Pancreas (tissue), 10 donors: ENCODE measurements around the gene CD96. TPM values are rescaled to one million over a fixed set of nuclear protein-coding genes. Genes with fewer than 3 reads are reported as not detected.

Experiments
- ATAC-seq, 4 donors: fragments of 200-7000 bp; cut with Tn5 transposase; one replicate each; pipeline versions ENCODE4 v1.8.0 to v1.9.1; 2020; ENCODE audit warnings: mild to moderate bottlenecking in 4 of 4, moderate library complexity in 4 of 4
- DNase-seq, 6 donors: peaks; one replicate each; pipeline ENCODE4 v3.0.0-alpha.2; 2020
- FAIRE-seq: peaks from 2 replicates; lab custom pipeline; 2012; peaks lifted over from hg19 to GRCh38; lab: Jason Lieb, UNC
- H3K27ac ChIP-seq, 4 donors: fragments of 200-600 bp; sonication (generic); 1 replicate in 3 of 4; 2 replicates in 1 of 4; pipeline versions ENCODE4 v1.5.0 to v1.8.0; 2020
- H3K27me3 ChIP-seq, 4 donors: fragments of 200-600 bp; one replicate each; pipeline ENCODE4 v1.8.0; 2021
- H3K36me3 ChIP-seq, 3 donors: fragments of 200-600 bp; sonication (generic) in 1 of 3; one replicate each; pipeline versions ENCODE4 v1.5.0 to v1.8.0; 2020 to 2021
- H3K4me1 ChIP-seq, 3 donors: fragments of 200-600 bp; one replicate each; pipeline ENCODE4 v1.8.0; 2021
- H3K4me3 ChIP-seq, 4 donors: fragments of 200-600 bp; sonication (generic) in 2 of 4; one replicate each; pipeline versions ENCODE4 v1.5.0 to v1.8.0; 2020 to 2021
- H3K9me3 ChIP-seq, 4 donors: fragments of 200-600 bp; one replicate each; pipeline ENCODE4 v1.8.0; 2021
- WGBS, 2 donors: extraction: QIAGEN DNeasy Blood & Tissue Kit; methylation state at CpG; one replicate each; pipeline ENCODE4 v1.1.7; 2013; 5-methylcytosine and 5-hydroxymethylcytosine counted together
- intact Hi-C, 3 donors: fragments of 100-400 bp; cut with DNase I; formaldehyde crosslinking; loops; one replicate each; pipeline versions ENCODE4 v1.11.1 to v1.14.2; 2022
- polyA plus RNA-seq, 2 donors: library from polyadenylated mRNA; stranded (reverse); fragments of 200-250 nt; gene quantifications; one replicate each; pipeline ENCODE4 v1.2.3, GENCODE V29; 2013
- total RNA-seq, 6 donors: library from RNA; stranded (reverse); fragmentation: NEBNext Ultra II Directional in 4 of 6; extraction: Animal tissue kit (Norgen Biotek cat#: 25700) in 4 of 6; gene quantifications; one replicate each; pipeline versions ENCODE4 v1.2.1 to v1.2.4, GENCODE V29; 2021 to 2023
- TF ChIP-seq, protein P1 (sequence below), 4 donors: fragments of 200-600 bp; sonication (generic) in 3 of 4; IDR thresholded peaks; one replicate each; pipeline versions ENCODE4 v1.5.0 to v1.8.0; 2021; ENCODE audit warnings: antibody characterized with exemption in 4 of 4
- donor health status: healthy with polysubstance abuse.
- donor health status: DM: no; HTN: no; CAD: no; lungs with moderate emphysema.
- donor health status: DM: no; HTN: no; CAD: no.
- donor health status: control.
- donor health status: control.
- donor health status: Bipolar disorder and iron deficiency.
- donor health status: DM: yes; HTN: yes; CAD: no.
- donor health status: DM: no; HTN: no; CAD: no.
- donor health status: DM: no; HTN: no; CAD: no.
- donor health status: DM: yes; HTN: yes; CAD: no.

Gene CD96
- total and polyA plus RNA-seq, 8 donors = 0.12 to 1.9 (median 0.47) TPM

DNA sequence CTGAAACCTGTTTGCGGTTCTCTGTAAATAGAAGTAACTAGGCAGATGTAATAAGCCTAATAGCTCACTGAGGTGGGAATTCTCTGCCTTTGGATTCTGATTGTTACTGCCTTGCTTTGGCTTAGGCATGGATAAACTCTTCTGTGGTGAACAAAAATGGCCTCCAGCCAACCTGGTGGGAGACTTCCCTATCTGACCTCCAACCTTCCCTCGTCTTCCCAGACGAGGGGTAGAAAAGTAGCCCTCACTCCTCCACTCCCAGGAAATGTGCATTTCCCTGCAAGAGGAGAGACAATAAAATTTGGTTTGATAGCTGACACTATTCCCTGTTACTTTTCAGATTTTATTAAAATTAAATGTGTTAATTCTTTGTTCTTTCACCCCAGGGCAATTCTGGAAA is 606 bp upstream of the CD96 start:
- intact Hi-C loops = no loop called here

DNA sequence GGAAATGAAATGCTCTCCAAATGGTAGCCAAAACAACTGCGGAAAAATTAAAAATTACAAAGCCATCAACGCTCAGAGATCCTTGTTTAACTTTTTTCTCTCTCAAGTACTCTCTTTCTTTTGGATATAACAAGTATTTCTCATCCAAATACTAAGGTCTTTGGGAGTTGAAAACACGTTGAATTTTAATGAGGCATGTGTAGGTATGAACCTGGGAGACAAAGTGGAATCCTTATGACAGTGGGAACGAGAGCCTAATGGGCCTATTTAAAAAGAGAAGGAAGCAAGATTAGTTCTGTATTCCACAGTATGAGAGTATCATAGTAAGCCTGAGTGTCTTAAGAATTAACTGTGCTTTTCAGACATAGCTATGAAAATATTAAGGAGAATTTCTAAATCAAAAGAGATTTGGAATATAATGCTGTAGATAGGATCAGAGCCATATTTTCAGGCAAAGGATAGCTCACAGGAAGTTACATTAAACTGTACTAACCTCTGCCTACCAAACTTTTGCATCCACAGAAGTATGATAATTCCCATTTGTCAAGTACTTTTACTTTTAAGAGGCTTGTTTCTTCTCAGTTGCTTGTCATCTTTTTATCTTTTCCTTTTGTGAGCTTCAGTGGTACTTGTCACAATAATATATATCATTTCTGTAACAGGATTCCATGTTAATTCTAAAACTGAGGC is 759 bp downstream of the CD96 start:
- no peaks in the 10 kb centered on the region for H3K27me3 ChIP-seq
- no peak overlapping the region for H3K27ac ChIP-seq
- no peak for ATAC-seq
- intact Hi-C loops = no loop called here
- no peak for DNase-seq
- H3K36me3 ChIP-seq = no peaks in the 10 kb centered on the region
- peaks cover 0 to 8% (median 0%) of the 10 kb centered on the region in 3 donors for H3K4me1 ChIP-seq
- no peak overlapping the region for H3K4me3 ChIP-seq
- TF ChIP-seq, protein P1, sequence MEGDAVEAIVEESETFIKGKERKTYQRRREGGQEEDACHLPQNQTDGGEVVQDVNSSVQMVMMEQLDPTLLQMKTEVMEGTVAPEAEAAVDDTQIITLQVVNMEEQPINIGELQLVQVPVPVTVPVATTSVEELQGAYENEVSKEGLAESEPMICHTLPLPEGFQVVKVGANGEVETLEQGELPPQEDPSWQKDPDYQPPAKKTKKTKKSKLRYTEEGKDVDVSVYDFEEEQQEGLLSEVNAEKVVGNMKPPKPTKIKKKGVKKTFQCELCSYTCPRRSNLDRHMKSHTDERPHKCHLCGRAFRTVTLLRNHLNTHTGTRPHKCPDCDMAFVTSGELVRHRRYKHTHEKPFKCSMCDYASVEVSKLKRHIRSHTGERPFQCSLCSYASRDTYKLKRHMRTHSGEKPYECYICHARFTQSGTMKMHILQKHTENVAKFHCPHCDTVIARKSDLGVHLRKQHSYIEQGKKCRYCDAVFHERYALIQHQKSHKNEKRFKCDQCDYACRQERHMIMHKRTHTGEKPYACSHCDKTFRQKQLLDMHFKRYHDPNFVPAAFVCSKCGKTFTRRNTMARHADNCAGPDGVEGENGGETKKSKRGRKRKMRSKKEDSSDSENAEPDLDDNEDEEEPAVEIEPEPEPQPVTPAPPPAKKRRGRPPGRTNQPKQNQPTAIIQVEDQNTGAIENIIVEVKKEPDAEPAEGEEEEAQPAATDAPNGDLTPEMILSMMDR (IDR thresholded peaks at IDR 0.05) = no peak
- no peaks in the 10 kb centered on the region for H3K9me3 ChIP-seq
- 78 to 86% methylated on average over 4 of the region's 4 CpGs for whole genome bisulfite sequencing, 2 donors
- no peak for FAIRE-seq

More for the DNA sequence above, 606 bp upstream of the CD96 start:
- no peak for FAIRE-seq
- TF ChIP-seq, protein P1 (IDR thresholded peaks at IDR 0.05) = no peak
- ATAC-seq = no peak
- H3K4me3 ChIP-seq = no peak overlapping the region
- DNase-seq = no peak
- no peaks in the 10 kb centered on the region for H3K36me3 ChIP-seq
- H3K27ac ChIP-seq = no peak overlapping the region
- no peaks in the 10 kb centered on the region for H3K9me3 ChIP-seq
- WGBS, 2 donors = 48 to 53% methylated on average over 3 of the region's 3 CpGs
- peaks cover 0 to 8% (median 0%) of the 10 kb centered on the region in 3 donors for H3K4me1 ChIP-seq
- H3K27me3 ChIP-seq = no peaks in the 10 kb centered on the region

DNA sequence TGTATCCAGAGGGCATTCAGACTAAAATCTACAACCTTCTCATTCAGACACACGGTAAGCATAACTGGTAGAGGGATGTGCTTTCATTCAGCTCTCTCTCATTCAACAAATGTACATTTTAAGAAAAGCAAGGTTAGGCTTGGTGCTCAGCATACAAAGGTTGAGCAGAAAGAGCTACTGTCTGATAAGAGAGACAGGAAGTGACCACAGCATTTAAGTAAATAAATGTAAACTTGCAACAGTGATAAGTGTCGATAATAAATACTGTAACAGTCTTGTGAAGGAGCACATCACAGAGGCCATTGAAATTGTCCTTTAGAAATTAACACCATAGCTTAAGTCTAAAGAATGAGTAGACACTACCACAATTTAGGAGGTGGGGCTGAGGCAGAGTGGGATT is 3.4 kb downstream of the CD96 start:
- H3K9me3 ChIP-seq = no peaks in the 10 kb centered on the region
- TF ChIP-seq, protein P1 (IDR thresholded peaks at IDR 0.05) = no peak
- DNase-seq (no peak), ATAC-seq (no peak), FAIRE-seq (no peak)
- H3K27ac ChIP-seq = no peak overlapping the region
- no peak overlapping the region for H3K4me3 ChIP-seq
- no peaks in the 10 kb centered on the region for H3K4me1 ChIP-seq
- 45 to 48% methylated on average over 2 of the region's 2 CpGs for WGBS, 2 donors
- no peaks in the 10 kb centered on the region for H3K36me3 ChIP-seq
- intact Hi-C loops = no loop called here
- H3K27me3 ChIP-seq = no peaks in the 10 kb centered on the region

DNA sequence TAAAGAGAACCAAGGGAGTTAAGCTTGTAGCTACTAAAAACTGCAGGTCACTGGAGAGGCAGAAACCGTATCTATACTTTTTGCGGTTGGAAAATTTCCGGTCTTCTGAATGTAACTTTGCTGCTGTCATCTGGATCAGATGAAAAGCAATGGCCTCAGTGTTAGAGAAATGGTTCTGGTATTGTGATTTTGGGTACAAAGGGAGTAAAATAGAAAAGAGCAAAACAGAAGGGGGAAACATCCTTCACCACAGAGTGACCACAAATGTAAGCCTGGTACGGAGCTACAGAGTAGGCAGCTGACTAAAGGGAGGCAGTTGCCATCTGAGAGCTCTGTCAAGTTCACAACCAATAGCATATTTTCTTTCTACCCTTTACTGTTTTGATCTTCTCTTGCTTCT is 5.6 kb downstream of the CD96 start:
- intact Hi-C loops = no loop called here
- WGBS, 2 donors = 88 to 98% methylated on average over 4 of the region's 4 CpGs
- TF ChIP-seq, protein P1 (IDR thresholded peaks at IDR 0.05) = no peak
- Histone ChIP-seq H3K9me3 (no peaks in the 10 kb centered on the region), H3K36me3 (no peaks in the 10 kb centered on the region), H3K4me3 (no peak overlapping the region), H3K27me3 (no peaks in the 10 kb centered on the region), H3K4me1 (no peaks in the 10 kb centered on the region), H3K27ac (no peak overlapping the region)
- no peak for ATAC-seq
- FAIRE-seq = no peak
- DNase-seq = no peak

DNA sequence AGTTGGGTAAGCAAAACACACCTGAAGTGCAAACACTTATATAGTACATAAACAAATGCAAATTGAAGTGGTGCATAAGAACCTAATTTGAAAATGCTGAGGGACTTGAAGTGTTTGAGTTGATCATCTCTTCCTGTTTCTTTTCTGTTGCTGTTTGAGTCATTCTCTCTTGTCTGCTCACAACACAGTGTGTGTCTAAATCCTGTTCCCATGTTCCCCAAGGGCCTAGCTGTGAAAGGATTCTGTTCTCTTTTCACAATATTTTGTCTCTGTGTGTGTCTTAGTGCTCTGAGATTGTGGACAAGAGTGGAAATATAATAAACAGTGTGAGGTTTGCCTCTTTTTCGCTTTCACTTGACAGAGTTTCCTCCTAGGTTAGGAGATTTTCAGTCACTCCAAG is 6.1 kb downstream of the CD96 start:
- H3K4me3 ChIP-seq = no peak overlapping the region
- H3K27ac ChIP-seq = no peak overlapping the region
- WGBS, 2 donors = 88 to 90% methylated on average over 1 of the region's 1 CpG
- intact Hi-C loops = no loop called here
- TF ChIP-seq, protein P1 (IDR thresholded peaks at IDR 0.05) = no peak
- no peaks in the 10 kb centered on the region for H3K27me3 ChIP-seq
- DNase-seq = no peak
- FAIRE-seq = no peak
- H3K36me3 ChIP-seq = no peaks in the 10 kb centered on the region
- no peaks in the 10 kb centered on the region for H3K9me3 ChIP-seq
- ATAC-seq = no peak
- H3K4me1 ChIP-seq = no peaks in the 10 kb centered on the region
